ENCODE data around the gene GCN1.

The GCN1 gene

GRCh38 chr12:120229071-120229486, 34.6 kb upstream of the GCN1 start:
- DNase-seq (ENCODE audit: low spot score) = peak; percentile 56

GRCh38 chr12:120228291-120229070, 34.0 kb upstream of the GCN1 start:
- FAIRE-seq = no peak
- DNase-seq (ENCODE audit: low spot score) = peak; percentile 69

More at GRCh38 chr12:120229071-120229486, 34.6 kb upstream of the GCN1 start:
- no peak for FAIRE-seq

- FAIRE-seq = no peak
- DNase-seq (ENCODE audit: low spot score) = no peak
These were observed 33.5 kb upstream of the GCN1 start for GRCh38 chr12:120228041-120228290.

- no peak for FAIRE-seq
- DNase-seq (ENCODE audit: low spot score) = no peak
These were observed 32.9 kb upstream of the GCN1 start for GRCh38 chr12:120227233-120228040.

GRCh38 chr12:120225852-120226640, 31.5 kb upstream of the GCN1 start:
- DNase-seq (ENCODE audit: low spot score) = no peak
- FAIRE-seq = no peak

- no peak for DNase-seq (ENCODE audit: low spot score)
- no peak for FAIRE-seq
These were observed 30.7 kb upstream of the GCN1 start for GRCh38 chr12:120225200-120225558.

- no peak for DNase-seq (ENCODE audit: low spot score)
- no peak for FAIRE-seq
These were observed 30.0 kb upstream of the GCN1 start for GRCh38 chr12:120224304-120225199.

GRCh38 chr12:120223458-120224303, 29.2 kb upstream of the GCN1 start:
- FAIRE-seq (no peak), DNase-seq (ENCODE audit: low spot score) (no peak)

- no peak for FAIRE-seq
- DNase-seq (ENCODE audit: low spot score) = no peak
These were observed 27.8 kb upstream of the GCN1 start for GRCh38 chr12:120222288-120222832.

GRCh38 chr12:120221576-120221900, 27.0 kb upstream of the GCN1 start:
- DNase-seq (ENCODE audit: low spot score) (no peak), FAIRE-seq (no peak)

- FAIRE-seq = no peak
- DNase-seq (ENCODE audit: low spot score) = no peak
These were observed 26.5 kb upstream of the GCN1 start for GRCh38 chr12:120220838-120221575.

GRCh38 chr12:120218680-120219606, 24.4 kb upstream of the GCN1 start:
- FAIRE-seq (no peak), DNase-seq (ENCODE audit: low spot score) (no peak)

- FAIRE-seq (no peak), DNase-seq (ENCODE audit: low spot score) (no peak)
These were observed 22.5 kb upstream of the GCN1 start for GRCh38 chr12:120216742-120217605.

- no peak for FAIRE-seq
- DNase-seq (ENCODE audit: low spot score) = no peak
These were observed 21.5 kb upstream of the GCN1 start for GRCh38 chr12:120215766-120216735.

- DNase-seq (ENCODE audit: low spot score) (no peak), FAIRE-seq (no peak)
These were observed 20.8 kb upstream of the GCN1 start for GRCh38 chr12:120215357-120215735.

Measured in RCC 7860 (cell line).